ENCODE results near the gene ZSCAN22.

- no peak for TF ChIP-seq POLR2A (IDR thresholded peaks at IDR 0.05; ENCODE audit: low read depth, low read length)
- TF ChIP-seq TAF1 (IDR thresholded peaks at IDR 0.05; ENCODE audit: borderline replicate concordance, low read depth, low read length), result no peak
Measured at GRCh38 chr19:58381460-58382212, 54.8 kb downstream of the ZSCAN22 start.

Measured in GM12892 (cell line).